Measurements from ENCODE around the gene RGS2.

Gene RGS2

GRCh38 chr1:192807211-192808162 is 1.4 kb upstream of the RGS2 start:
- ChIA-PET POLR2A (interaction anchor here (1.0 to 1.5 kb wide), 3 partner anchors 44 to 333 kb away, joined by 3 to 8 read pairs (median 5); no protein-coding TSS in a partner anchor), CTCF (interaction anchor here (0.7 to 13.1 kb wide), 18 partner anchors 11 to 346 kb away, joined by 3 to 231 read pairs (median 4); partner anchors contain the start of genes RO60 and UCHL5)
- TF ChIP-seq CTCF (IDR thresholded peaks at IDR 0.05; ENCODE audit: insufficient read depth, low read length, missing control alignments) = no peak
- no peak for DNase-seq (ENCODE audit: low read depth, low spot score)
- peak overlapping the region; percentile 93; the same call in 1 of the 2 replicates for H3K4me3 ChIP-seq (ENCODE audit: low read depth, low read length)

DNA sequence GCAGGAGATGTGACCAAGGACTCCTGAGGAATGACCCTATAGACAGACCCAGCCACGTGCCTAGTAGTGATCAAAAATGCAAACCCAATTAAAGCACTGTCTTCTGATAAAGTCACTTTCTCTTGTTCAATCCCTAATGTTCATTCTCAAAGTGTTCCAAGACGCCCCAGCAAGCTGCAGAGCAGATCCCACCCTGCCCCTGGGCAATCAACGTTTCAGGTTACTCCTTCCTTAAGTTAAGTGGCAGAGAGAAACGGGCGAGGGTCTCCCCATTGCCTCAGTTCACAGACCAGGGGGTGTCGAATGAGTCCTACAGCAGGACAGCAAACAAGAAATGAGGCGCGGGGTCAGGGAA is 699 bp upstream of the RGS2 start:
- TF ChIP-seq CTCF (IDR thresholded peaks at IDR 0.05; ENCODE audit: insufficient read depth, low read length, missing control alignments) = no peak
- DNase-seq (ENCODE audit: low read depth, low spot score) = no peak
- ChIA-PET CTCF (interaction anchor here (0.7 to 13.1 kb wide), 12 partner anchors 11 to 333 kb away, joined by 3 to 231 read pairs (median 10); no protein-coding TSS in a partner anchor), POLR2A (interaction anchor here (0.7 to 2.2 kb wide), 5 partner anchors 45 to 334 kb away, joined by 3 to 10 read pairs (median 5); no protein-coding TSS in a partner anchor)
- H3K4me3 ChIP-seq (ENCODE audit: low read depth, low read length) = peak overlapping the region; percentile 93

DNA sequence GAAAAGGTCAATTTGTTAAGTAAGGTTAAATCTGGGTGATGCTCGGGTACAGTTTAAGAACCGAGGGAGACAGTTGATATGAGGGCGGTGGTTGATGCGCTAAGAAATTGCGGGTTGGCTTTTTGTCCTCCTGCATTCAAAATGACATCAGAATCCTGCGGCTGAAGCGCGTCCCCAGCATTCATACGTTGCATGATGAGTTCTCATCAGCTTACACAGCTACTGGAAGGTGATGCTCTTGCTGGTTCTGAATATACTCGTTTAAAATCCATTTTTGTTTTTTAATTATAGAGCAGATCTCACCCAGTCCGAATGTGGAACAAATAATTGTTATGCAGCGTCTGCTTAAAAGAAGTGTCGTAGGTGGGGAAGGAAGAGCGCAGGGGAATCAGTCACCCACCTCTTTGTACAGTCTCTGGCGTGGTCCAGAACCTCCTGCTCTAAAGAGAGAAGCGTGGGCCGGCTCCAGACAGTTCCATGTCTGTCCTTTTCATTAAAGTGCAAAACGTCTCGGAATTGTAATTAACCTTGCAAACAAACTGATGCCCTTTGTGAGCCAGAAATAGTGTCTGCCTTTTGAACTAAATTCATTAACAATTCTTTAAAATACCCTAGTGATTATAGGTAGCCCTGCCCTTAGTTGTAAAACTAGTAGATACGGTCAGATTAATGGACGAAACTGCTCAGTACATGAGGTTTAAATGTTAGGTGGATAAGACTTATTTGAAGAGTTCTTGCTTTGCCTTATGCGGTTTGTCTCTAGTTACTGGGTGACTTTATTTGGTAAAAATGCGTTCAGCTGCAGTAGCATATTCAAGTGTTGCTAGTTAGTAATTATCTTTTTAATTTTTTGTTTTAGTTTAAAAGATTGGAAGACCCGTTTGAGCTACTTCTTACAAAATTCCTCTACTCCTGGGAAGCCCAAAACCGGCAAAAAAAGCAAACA is 741 bp downstream of the RGS2 start:
- peak overlapping the region; percentile 93 for H3K4me3 ChIP-seq (ENCODE audit: low read depth, low read length)
- DNase-seq (ENCODE audit: low read depth, low spot score) = no peak
- POLR2A ChIA-PET = interaction anchor here (0.5 to 2.2 kb wide), 7 partner anchors 10 to 281 kb away, joined by 3 to 10 read pairs (median 4); no protein-coding TSS in a partner anchor
- no peak for TF ChIP-seq CTCF (IDR thresholded peaks at IDR 0.05; ENCODE audit: insufficient read depth, low read length, missing control alignments)
- CTCF ChIA-PET = interaction anchor here (0.7 to 13.1 kb wide), 9 partner anchors 10 to 332 kb away, joined by 3 to 231 read pairs (median 3); no protein-coding TSS in a partner anchor

- ChIA-PET CTCF (interaction anchor here (0.6 to 13.1 kb wide), 7 partner anchors 10 to 222 kb away, joined by 3 to 231 read pairs (median 3); no protein-coding TSS in a partner anchor), POLR2A (interaction anchor here (0.7 to 2.2 kb wide), 5 partner anchors 19 to 209 kb away, joined by 3 to 10 read pairs (median 4); no protein-coding TSS in a partner anchor)
- H3K4me3 ChIP-seq (ENCODE audit: low read depth, low read length) = peak overlapping the region; percentile 93
- DNase-seq (ENCODE audit: low read depth, low spot score) = no peak
- TF ChIP-seq CTCF (IDR thresholded peaks at IDR 0.05; ENCODE audit: insufficient read depth, low read length, missing control alignments) = no peak
Measured at GRCh38 chr1:192810253-192810880, 1.5 kb downstream of the RGS2 start.

- ChIA-PET POLR2A (no interaction called here), CTCF (interaction anchor here (0.6 to 13.1 kb wide), 5 partner anchors 181 to 221 kb away, joined by 3 to 231 read pairs (median 4); no protein-coding TSS in a partner anchor)
- TF ChIP-seq CTCF (IDR thresholded peaks at IDR 0.05; ENCODE audit: insufficient read depth, low read length, missing control alignments) = no peak
- no peak for DNase-seq (ENCODE audit: low read depth, low spot score)
- H3K4me3 ChIP-seq (ENCODE audit: low read depth, low read length) = no peak overlapping the region
Measured at GRCh38 chr1:192811006-192811405, 2.2 kb downstream of the RGS2 start.
